RKO (cell line): ENCODE measurements around the gene HIPK2.
A peak's percentile ranks its signal among the peaks of the same experiment; 100 is the strongest.

Experiments used
- DNase-seq: peaks from one replicate; pipeline ENCODE4 v3.0.0-alpha.2; 2016; ENCODE audit warnings: low spot score

HIPK2 gene

DNA sequence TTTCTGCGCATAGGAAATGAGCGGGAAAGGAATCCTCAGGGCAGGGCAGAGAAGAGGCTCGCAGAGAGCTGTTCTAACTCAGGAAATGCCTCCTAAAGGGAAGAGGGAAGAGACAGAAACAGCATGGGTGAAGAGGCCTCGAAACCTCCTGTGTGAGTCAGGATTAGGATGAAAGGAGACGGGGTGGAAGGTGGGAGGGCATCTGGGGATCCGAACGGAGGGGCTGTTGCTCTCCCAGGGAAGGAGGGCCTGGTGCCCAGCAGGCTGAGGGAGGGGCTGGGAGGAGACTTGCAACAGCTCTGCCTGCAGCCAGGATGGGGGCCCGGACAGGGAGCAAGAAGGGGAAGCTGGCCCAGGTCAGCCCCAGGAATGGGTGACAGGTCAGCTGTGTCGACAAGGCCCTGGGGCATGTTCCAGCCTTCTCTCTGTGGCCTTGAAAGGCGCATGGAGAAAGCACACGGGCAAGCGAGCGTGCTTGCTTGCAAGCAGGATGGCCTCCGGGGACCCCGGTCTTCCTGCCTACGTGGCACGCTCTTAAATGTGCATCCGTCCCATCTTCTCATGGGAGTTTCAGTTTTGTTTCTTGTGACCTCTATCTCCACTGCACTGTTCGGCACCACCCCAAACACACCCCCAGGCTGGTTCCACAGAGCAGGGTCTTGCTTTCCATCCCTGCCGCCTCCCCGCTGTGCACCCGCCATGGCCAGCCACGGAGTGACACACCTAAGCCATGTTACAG is 63.5 kb downstream of the HIPK2 start:
- no peak for DNase-seq

DNA sequence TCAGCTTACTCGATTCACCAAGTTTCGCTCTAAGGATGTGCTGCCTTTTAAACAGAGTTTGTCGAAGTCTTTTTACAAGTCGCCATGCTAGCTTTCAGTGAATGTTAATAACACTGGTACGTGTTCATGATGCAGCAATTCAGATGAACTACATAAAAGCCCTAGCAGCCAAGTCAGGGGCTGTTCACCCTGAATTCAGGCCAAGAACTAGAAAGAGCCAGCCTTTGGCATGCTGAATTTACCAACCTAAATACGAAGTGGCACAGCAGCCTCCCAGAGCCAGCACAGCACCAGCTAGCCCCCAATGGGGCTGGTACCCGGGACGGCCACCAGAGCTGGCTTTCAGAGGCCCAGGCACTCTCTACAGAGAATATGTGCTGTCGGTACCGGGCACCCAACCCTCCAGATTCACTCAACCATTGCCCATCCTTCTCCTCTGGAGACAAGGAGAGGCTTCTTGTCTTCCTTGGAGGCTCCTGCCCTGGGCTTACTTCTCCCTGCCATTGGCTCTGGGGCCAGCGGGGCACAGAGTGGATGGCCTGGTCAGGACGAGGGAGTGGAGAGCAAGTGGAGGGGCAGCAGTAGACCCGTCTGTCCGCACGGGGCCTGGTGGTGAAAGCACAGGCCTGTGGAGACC is 64.2 kb downstream of the HIPK2 start:
- DNase-seq = no peak

DNA sequence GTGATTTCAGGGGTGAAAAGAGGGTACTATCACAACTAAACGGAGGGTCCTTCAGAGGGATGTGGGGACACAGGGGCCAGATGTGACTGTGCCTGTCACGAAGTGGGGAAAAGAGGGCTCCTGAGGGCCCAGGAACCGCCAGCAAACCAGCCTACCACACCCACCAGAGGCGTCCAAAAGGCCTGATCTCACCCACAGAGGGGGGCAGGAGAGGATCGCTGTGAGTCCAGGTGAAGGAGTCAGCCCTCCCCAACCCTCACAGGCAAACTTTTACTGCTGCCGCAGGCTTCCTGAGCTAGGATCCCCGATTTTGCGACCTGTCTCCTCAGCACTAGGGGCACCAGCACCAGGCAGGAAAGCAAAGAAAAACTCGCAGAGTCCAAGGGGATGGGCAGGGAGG is 64.7 kb downstream of the HIPK2 start:
- DNase-seq = no peak

DNA sequence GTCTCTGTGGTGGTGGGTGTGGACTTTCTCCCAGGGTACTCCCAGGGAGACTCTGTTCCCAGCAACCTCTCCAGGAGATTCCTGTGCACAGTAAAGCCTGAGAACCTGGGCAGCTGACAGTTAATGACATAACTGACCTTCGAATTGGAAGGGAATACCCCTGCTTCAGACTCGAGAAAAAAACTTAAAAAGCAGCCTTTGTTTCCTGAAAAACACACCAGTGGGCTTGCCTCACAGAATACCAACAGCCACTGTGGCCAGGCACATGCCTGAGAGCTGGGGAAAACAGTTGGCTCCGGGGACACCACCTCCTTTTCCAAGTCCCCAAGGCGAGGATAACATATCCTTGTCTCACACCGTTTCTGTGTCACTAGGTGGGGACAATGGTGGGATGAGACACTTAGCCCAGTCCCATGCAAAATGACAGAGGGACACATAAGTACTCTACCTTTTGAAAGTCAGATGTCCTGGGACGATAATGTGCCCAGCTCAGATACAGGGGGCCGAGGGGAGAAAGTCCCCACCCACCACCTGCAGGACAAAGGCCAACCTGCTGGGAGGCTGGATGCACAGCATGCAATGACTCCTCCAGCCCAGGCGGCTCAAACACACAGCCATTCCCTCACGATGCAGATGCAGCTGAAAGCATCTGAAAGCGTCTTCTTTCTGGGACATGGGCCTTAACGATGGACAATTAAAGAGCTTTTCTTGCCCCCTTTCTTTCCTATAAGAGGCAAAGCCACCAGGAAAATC is 65.6 kb downstream of the HIPK2 start:
- DNase-seq = no peak

DNA sequence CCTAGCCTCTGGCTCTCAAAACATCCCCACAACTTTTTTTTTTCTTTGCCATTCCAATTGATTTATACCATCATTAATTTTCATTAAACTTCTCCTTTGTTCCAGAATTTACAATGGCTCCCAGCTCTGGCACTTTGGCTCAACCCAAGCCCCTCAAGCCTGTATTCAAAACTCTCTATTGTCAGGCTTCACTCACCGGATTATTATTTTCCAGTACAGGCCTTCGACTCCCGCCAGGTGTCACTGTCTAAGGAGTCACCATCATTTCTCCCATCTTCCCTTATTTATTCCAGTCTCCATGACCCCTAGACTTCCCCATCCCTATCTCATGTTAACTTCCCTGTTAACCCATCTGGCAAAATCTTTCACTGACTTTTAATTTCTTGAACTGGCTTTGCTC is 67.8 kb downstream of the HIPK2 start:
- no peak for DNase-seq

DNA sequence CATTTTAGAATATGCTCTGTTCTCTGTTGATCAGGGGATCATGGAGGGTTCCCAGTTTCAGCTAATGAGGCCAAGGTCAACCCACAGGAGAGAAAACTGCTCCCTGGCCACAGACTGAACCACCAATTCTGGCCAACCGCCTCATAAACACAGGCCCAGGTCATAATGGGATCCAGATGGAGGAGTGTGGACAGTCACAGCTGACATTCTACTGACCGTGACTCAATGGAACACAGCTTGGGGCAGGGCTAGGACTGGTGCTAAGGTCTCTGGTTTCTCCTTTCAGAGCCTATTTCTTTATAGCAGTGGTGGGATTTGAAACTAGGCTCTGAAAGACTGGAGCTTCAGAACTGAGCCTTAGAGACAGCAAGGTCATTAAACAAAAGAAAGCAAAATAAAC is 68.3 kb downstream of the HIPK2 start:
- DNase-seq = no peak

DNA sequence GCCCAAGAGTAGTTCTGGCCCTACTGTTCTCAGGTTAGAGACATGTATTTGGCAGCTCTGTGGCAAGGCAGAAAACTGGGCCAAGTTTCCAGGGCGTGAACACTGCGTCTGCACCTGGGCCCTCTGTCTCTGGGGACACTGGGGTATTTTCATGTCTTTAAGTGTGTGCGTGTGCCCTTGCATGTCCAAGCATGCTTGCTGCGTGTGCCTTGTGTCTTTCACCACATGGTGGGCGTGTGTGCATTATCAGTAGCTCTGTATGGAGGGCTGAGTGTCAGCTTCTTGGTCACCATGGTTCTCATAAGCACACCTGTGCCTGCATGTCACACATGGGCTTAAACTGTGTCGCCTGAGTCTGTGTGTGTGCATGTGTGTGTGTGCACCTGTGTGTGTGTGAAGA is 69.3 kb downstream of the HIPK2 start:
- no peak for DNase-seq

DNA sequence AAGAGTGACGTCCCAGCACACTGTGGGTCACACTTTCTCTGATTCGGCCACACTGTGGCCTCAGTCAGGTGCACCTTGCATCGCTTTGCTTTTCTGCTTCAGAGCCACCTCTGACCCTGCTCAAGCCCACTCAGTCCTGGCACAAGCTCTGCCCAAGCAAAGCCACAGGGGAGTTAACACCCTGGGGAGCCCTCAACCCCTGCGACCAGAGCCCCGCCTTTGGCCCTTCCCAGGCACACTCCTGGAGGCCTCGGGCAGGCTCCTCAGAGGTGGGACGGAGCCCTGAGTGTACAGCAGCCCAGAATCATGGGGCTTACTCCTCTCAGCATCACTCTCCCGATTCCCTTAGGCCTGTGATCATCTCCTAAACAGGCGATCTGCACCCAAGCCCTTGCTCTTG is 71.0 kb downstream of the HIPK2 start:
- DNase-seq = no peak

DNA sequence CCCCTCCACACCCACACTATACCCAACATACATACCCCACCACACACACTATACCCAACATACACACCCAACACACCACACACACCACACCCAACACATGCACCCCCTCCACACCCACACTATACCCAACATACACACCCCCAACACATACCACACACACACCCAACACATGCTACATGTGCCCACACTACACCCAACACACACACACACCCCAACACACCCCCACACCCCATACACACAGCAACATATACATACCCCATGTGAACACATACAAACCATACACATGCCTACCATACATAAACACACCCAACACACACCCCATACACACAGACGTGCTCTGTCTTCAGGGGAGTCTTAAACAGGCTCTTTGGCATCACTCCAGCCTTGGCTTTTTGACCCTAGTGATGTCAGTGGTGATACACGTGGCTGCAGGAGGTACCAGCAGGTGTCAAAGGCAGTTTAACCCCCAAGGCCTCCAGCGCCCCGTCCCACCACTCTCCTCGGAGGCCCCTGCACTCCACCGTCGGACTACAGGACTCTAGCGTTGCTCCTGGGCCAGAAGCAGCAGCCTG is 73.4 kb downstream of the HIPK2 start:
- DNase-seq = no peak

DNA sequence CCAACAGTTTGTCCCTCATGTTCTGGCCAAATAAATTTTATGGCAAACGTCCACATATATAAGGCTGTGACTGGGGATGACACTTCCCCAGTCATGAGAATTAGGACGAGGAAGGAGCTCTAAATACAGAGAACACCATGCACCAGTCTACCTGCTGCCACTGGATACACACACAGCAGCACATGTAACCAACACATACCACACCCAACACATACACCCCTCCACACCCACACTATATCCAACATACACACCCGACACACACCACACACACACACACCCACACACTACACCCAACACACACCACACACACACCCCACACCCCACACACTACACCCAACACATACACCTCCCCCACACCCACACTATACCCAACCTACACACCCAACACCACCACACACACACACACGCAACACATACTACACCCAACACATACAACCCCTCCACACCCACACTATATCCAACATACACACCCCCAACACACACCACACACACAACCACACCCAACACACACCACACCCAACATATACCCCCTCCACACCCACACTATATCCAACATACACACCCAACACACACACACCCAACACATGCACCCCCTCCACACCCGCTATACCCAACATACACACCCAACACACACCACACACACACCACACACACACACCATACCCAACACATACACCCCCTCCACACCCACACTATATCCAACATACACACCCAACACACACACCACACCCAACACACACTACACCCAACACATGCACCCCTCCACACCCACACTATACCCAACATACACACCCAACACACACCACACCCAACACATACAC is 74.1 kb downstream of the HIPK2 start:
- no peak for DNase-seq

DNA sequence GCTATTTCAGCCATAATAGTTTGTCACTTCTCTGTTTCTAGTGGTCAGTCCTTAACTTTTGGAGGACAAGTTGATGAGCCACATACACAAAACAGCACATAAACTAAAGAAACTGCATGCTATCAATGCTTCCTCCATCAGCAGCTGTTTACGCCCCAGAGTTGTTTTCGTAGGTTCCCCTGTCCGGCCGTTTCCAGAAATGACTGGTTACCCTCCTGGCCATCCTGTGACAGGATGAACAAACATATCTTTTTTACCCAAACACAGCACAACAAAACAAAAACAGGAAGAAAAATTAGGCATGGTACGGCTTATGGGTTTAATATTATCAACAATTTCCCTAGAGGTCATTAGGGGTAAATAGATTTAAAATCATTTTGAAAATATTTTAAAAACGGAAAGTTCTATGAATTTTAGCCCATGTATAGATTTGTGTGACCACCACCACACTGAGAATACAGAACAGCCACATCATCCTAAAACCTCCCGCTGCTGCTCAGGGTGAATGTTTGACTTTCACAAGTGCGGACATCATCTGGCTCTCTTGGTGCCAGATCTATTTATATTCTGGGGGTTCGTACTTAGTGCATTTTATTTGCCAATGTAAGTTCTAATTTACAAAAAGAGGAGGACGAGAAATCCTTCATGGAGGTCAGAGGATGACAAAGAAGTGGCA is 74.8 kb downstream of the HIPK2 start:
- no peak for DNase-seq

DNA sequence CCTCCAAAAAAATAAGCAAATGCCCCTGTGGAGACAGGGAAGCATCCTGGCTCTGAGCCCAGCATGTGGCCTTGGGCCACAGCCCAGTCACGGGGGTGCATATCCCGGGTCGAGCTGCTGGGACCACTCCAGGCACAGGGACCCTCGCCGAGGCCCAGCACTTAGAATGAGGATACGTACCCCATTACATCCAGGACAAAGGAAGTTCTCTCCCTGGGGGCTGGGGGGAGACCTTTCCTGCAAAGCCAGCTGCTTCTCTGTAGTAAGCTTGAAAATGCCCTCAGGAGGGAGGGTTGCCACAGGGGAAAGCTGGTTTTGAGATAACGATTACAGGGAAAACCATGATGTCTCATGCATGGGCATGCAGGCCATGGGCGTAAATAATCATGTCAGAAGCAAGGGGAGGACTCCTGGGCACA is 75.5 kb downstream of the HIPK2 start:
- no peak for DNase-seq

DNA sequence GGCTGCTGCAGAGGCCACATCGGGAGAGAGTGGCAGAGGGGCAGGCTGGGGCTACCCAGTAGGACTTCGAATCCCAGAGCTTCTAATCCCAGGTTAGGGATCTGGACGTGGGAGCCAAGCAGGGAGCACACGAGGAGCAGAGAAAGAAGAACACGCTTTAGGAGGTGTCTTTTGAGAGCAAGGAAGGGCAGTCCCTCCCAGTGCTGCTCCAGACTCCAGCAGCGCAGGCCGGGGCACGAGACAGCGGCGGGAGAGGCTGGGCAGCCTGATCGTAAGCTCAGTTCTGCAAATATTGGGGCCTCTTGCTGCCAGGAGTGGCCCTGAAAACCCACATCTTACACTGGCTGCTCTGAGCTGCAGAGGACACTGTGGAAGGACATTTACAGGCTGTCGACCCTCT is 75.9 kb downstream of the HIPK2 start:
- DNase-seq = no peak

DNA sequence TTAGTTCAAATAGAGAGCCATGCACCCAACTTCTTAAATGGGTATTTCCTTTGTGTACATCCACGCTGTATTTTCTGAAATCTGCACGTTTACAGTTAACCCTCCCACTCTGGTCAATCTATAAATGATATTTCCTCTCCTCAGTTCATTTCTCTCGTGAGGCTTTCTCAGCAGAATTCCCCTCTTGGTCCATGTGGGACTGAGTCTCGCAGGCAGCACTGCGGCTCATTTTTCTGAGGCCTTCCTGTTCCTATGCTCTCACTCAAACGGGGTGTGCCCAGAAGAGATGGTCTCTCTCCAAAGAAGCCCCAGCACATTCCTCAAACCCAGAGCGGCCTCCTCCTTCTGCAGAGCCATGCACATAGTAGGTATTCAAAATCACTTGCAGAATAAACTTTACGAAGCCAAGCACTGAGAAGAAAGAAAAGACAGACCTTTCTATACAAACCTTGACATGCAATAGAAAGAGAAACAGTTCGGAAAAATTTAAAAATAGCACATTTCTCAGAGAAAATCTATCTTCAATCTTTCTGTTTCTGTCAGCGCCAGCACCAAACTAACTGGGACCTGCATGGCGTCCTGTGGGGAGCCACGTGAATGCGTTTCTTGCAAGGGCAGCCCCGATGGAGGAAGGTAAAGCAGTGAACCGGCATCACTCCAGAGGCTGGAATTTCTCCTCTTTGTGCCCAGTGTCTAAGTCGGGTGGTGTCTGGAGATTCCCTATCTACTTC is 77.1 kb downstream of the HIPK2 start:
- DNase-seq = no peak

DNA sequence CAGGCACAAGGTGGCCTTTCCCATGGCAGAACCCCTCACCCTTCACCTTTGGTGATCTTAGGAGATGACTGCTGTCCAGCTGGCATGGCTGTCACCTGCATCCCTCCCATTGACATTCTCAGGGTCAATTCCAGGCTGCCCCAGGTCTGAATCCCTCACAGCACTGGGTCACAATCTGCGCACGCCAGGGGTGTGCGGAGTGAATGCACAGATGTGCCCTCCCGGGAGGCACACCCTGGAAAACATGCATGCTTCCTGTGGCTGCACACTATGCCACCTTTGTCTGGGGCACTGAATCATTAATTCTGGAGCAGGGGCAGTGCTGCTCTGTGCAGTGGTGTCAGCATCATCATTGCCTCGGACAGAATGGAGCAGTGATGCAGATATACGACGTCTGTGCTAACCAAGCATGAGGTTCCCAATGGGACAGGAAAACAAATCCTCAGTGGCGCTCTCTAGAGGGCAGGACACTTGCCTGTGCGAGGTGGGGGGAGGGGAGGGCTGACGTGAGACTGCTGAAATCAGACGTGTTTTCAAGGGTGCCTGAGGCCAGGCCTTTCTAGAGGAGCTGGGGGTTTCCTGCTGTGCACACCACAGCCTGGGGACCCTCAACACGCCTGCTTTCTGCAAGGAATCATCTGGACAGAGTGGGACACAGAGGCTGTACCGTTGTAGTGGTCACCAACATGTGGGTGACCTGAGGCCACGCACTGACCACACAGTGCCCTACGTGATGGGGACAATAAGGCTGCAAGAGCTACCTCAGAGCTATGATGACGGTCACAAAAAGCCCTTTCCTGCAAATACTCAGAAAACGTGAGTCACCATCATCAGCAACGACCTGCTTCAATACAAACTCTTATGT is 77.9 kb downstream of the HIPK2 start:
- DNase-seq = no peak

DNA sequence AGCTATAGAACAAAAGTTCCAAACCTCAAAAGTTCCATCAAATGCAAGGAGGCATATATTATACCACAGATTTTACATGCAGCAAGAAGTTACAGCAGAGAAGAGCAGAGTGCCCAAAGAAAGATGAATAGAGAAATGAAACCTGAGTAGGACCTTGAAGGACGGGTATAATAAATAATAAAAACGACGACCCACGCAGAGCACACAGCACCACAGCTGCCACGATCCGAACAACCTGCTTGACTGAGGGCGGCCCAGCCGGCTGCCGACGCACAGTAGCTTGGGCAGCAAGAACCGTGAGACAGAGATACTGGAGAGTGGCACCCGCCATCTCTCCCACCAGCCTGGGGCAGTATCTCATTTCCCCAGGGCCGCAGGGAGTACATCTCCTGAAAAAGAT is 79.0 kb downstream of the HIPK2 start:
- no peak for DNase-seq

DNA sequence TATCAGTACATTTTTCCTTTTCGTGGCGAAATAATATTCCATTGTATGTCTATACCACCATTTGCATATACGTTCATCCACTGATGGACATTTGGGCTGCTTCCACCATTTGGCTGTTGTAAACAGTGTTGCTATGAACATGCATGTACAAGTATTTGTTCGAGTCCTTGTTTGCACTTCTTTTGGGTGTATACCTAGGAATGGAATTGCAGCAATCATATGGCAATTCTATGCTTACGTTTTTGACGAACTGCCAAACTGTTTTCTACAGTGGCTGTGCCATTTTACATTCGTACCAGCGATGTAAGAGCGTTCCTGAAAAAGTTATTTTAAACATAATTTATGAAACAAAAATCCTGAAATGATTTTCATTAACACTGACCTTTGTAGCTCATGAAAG is 79.5 kb downstream of the HIPK2 start:
- DNase-seq = no peak

DNA sequence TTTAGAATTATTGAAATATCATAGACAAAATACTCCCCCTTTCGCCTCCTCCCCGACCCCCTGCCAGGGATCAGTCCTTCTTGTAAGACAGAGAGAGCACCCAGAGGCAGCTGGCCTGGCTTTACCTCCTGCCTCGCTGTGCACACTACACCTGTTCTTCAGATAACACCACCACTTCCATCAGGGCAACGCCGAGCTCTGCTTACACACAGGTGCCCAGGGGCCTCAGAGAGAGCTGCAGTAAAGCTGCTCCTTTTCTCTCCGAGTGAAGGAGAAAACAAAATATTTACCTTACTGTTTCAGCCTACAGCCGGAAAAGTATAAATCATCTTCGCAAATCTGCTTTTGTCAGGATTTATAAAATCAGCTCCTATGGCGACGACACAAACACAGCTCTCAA is 80.7 kb downstream of the HIPK2 start:
- no peak for DNase-seq

DNA sequence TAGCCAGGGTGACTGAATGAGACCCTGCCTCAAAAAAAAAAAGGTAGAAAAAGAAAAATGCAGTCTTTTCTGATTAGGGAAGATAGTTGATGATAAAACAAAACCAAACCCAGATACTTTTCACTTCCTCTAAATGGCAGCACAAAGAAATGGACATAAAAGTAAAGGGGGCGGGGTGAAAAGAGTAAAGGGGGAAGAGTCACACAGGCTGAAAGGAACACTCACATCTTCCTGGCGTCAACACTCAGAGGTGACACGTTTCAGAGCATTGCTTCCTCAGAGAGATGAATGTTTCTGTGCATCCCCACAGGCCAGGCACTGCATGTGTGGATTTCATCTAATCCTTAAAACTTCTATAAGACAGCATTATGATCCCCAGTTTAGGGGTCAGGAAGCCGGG is 81.2 kb downstream of the HIPK2 start:
- peak; percentile 12 for DNase-seq

DNA sequence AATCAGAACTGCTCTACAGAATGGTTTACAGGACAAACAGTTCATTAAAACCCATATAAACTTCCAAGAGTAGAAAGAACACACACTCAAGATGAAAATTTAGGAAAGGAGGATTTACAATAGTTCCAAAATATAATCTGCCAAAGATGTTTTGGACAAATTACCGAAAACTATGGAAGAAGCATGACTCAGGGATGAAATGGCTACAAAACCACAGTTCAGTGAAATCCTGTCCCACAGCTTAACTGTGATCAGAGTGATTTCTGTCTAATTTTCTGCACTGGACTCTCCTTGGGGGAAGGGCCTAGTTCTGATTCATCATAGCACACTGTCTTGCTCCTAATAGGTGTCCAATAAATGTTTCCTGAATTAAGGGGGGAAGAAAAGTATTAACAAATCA is 82.2 kb downstream of the HIPK2 start:
- no peak for DNase-seq
